Brain microvascular endothelial cell (primary cell): ENCODE data around the gene CXADR.

Experiments used
- DNase-seq: peaks from one replicate; pipeline ENCODE4 v3.0.0-alpha.2; 2020
- H3K27ac ChIP-seq: fragments of 250-450 bp; sonication (Bioruptor Pico); 2 replicates; pipeline ENCODE4 v1.5.1; 2020; ENCODE audit warnings: mild to moderate bottlenecking, moderate library complexity
- H3K27me3 ChIP-seq: fragments of 250-450 bp; sonication (Bioruptor Pico); replicated peaks from 2 replicates; pipeline ENCODE4 v1.5.1; 2020; ENCODE audit warnings: mild to moderate bottlenecking
- H3K36me3 ChIP-seq: fragments of 250-450 bp; sonication (Bioruptor Pico); replicated peaks from 2 replicates; pipeline ENCODE4 v1.5.1; 2020; ENCODE audit warnings: mild to moderate bottlenecking
- H3K4me3 ChIP-seq: 2 replicates; pipeline ENCODE4 v1.5.1; 2011; ENCODE audit warnings: low read depth, mild to moderate bottlenecking, control low read depth, low read length, moderate library complexity
- CTCF ChIP-seq: IDR thresholded peaks from 2 replicates; pipeline ENCODE4 v1.5.1; 2011; ENCODE audit warnings: low read depth, mild to moderate bottlenecking, moderate library complexity, low read length, control low read depth, inconsistent platforms; ENCODE audit errors: missing control alignments
- in situ Hi-C: cut with HindIII; loops from 2 replicates; pipeline ENCODE4 v1.10.0; 2017; ENCODE audit warnings: low sequenced_read_pairs, low pct_ligation_motif_present

Gene CXADR

GRCh38 chr21:17597680-17598079 is 84.8 kb downstream of the CXADR start:
- TF ChIP-seq CTCF: no peak
- H3K27ac ChIP-seq: no peak overlapping the region
- peaks cover 25% of the 10 kb centered on the region for H3K36me3 ChIP-seq
- H3K4me3 ChIP-seq: no peak overlapping the region
- in situ Hi-C loops: no loop called here
- DNase-seq: no peak
- H3K27me3 ChIP-seq: no peaks in the 10 kb centered on the region

GRCh38 chr21:17598437-17598836 is 85.6 kb downstream of the CXADR start:
- DNase-seq: no peak
- peaks cover 22% of the 10 kb centered on the region for H3K36me3 ChIP-seq
- no peaks in the 10 kb centered on the region for H3K27me3 ChIP-seq
- TF ChIP-seq CTCF: no peak
- in situ Hi-C loops: no loop called here
- no peak overlapping the region for H3K27ac ChIP-seq
- H3K4me3 ChIP-seq: no peak overlapping the region

GRCh38 chr21:17602874-17603273 is 90.0 kb downstream of the CXADR start:
- in situ Hi-C loops: no loop called here
- no peak overlapping the region for H3K27ac ChIP-seq
- DNase-seq: peak; percentile 33
- H3K27me3 ChIP-seq: no peaks in the 10 kb centered on the region
- H3K36me3 ChIP-seq: peaks cover 14% of the 10 kb centered on the region
- no peak for TF ChIP-seq CTCF
- no peak overlapping the region for H3K4me3 ChIP-seq

GRCh38 chr21:17607684-17608083 is 94.8 kb downstream of the CXADR start:
- H3K27ac ChIP-seq: no peak overlapping the region
- no peaks in the 10 kb centered on the region for H3K27me3 ChIP-seq
- in situ Hi-C loops: no loop called here
- peaks cover 8% of the 10 kb centered on the region for H3K36me3 ChIP-seq
- TF ChIP-seq CTCF: no peak
- no peak for DNase-seq
- no peak overlapping the region for H3K4me3 ChIP-seq

GRCh38 chr21:17609681-17610080 is 96.8 kb downstream of the CXADR start:
- Histone ChIP-seq H3K27ac (no peak overlapping the region), H3K36me3 (peaks cover 4% of the 10 kb centered on the region), H3K27me3 (no peaks in the 10 kb centered on the region), H3K4me3 (no peak overlapping the region)
- no peak for DNase-seq
- TF ChIP-seq CTCF: no peak
- in situ Hi-C loops: no loop called here

GRCh38 chr21:17610911-17611310 is 98.1 kb downstream of the CXADR start:
- no peak for DNase-seq
- in situ Hi-C loops: no loop called here
- H3K27ac ChIP-seq: peak overlapping the region; percentile 85
- TF ChIP-seq CTCF: no peak
- no peaks in the 10 kb centered on the region for H3K27me3 ChIP-seq
- peak overlapping the region; percentile 87 for H3K4me3 ChIP-seq
- H3K36me3 ChIP-seq: peaks cover 3% of the 10 kb centered on the region
